K562 (cell line): Measurements from ENCODE around the gene FKBP2. TPM values are rescaled to one million over a fixed set of nuclear protein-coding genes. Genes with fewer than 3 reads are reported as not detected.
A peak's percentile ranks its signal among the peaks of the same experiment; 100 is the strongest.

Experiments
- ATAC-seq: fragments of 200-7000 bp; cut with Tn5 transposase; 3 replicates; pipeline ENCODE4 v1.9.1; 2020; ENCODE audit warnings: moderate library complexity
- BruUV-seq: library from RNA; stranded (reverse); fragments of 400-500 nt; replicated peaks from 2 replicates; lab custom pipeline; 2021; lab: Mats Ljungman, UMichigan
- CTCF ChIA-PET: fragments of 300-600 bp; formaldehyde crosslinking; extraction: SDS; loops from one replicate; lab custom pipeline; 2021; ENCODE audit warnings: low intra/inter-chr PET ratio; lab: Yijun Ruan, JAX
- POLR2A ChIA-PET: fragments of 300-600, 350-650 bp; sonication (Branson Sonifier 250); formaldehyde crosslinking; extraction: SDS; loops from one replicate; lab custom pipeline; 2021; ENCODE audit warnings: antibody characterized with exemption, inconsistent platforms; lab: Yijun Ruan, JAX
- DNase-seq, 4 experiments: peaks; one replicate each; pipeline versions ENCODE4 v3.0.0 to v3.0.0-alpha.2; 2011 to 2018; ENCODE audit warnings: low spot score in 3 of 4, mixed read lengths in 3 of 4; ENCODE audit errors: extremely low read depth in 1 of 4
- FAIRE-seq: peaks from 2 replicates; lab custom pipeline; 2011; peaks lifted over from hg19 to GRCh38; lab: Jason Lieb, UNC
- H2AFZ ChIP-seq: 2 replicates; pipeline ENCODE4 v1.6.0; 2011; ENCODE audit warnings: low read depth, low read length, control low read depth, inconsistent platforms
- H3K27ac ChIP-seq: fragments of 200-600 bp; 3 replicates; pipeline ENCODE4 v1.8.0; 2011; ENCODE audit warnings: low read depth, mild to moderate bottlenecking, control low read depth, inconsistent platforms, low read length, moderate library complexity, mixed read lengths; ENCODE audit errors: extremely low read depth
- H3K27me3 ChIP-seq, 2 experiments: fragments of 300-600 bp in 1 of 2; 2 replicates in 1 of 2; 3 replicates in 1 of 2; pipeline versions ENCODE4 v1.6.0 to v1.8.0; 2011; ENCODE audit warnings: inconsistent platforms in 2 of 2, low read length in 2 of 2, mild to moderate bottlenecking in 1 of 2, mixed read lengths in 1 of 2, moderate library complexity in 1 of 2; ENCODE audit not compliant: control insufficient read depth in 2 of 2, insufficient read depth in 2 of 2
- H3K36me3 ChIP-seq: fragments of 300-600 bp; 3 replicates; pipeline ENCODE4 v1.8.0; 2011; ENCODE audit warnings: mild to moderate bottlenecking, low read length, inconsistent platforms; ENCODE audit not compliant: control insufficient read depth, insufficient read depth
- H3K4me1 ChIP-seq, 2 experiments: fragments of 200-600 bp in 1 of 2; replicated peaks in 1 of 2; 2 replicates in 1 of 2; 3 replicates in 1 of 2; pipeline versions ENCODE4 v1.5.1 to v1.8.0; 2011; ENCODE audit warnings: inconsistent platforms in 2 of 2, low read length in 2 of 2, mild to moderate bottlenecking in 1 of 2, mixed read lengths in 1 of 2, moderate library complexity in 1 of 2; ENCODE audit not compliant: control insufficient read depth in 2 of 2, insufficient read depth in 2 of 2
- H3K4me2 ChIP-seq: 2 replicates; pipeline ENCODE4 v1.6.1; 2011; ENCODE audit warnings: low read length, control low read depth, inconsistent platforms, mixed read lengths; ENCODE audit not compliant: insufficient read depth
- H3K4me3 ChIP-seq: fragments of 200-600 bp; sonication (generic), shearing (Covaris generic); 2 replicates; pipeline ENCODE4 v1.5.1; 2016; ENCODE audit warnings: control low read depth, inconsistent platforms
- H3K79me2 ChIP-seq: fragments of 200-600 bp; 3 replicates; pipeline ENCODE4 v1.8.0; 2011; ENCODE audit warnings: low read length, inconsistent platforms; ENCODE audit not compliant: control insufficient read depth, insufficient read depth
- H3K9ac ChIP-seq, 2 experiments: 2 replicates each; pipeline versions ENCODE4 v1.6.0 to v1.6.1; 2011; ENCODE audit warnings: low read depth in 2 of 2, low read length in 2 of 2, control low read depth in 1 of 2, inconsistent platforms in 1 of 2, mild to moderate bottlenecking in 1 of 2, mixed read lengths in 1 of 2; ENCODE audit not compliant: insufficient read depth in 1 of 2
- H3K9me1 ChIP-seq: one replicate; pipeline ENCODE4 v1.6.0; 2011; ENCODE audit warnings: inconsistent platforms, mild to moderate bottlenecking, low read length, moderate library complexity; ENCODE audit not compliant: control insufficient read depth, insufficient read depth
- H3K9me3 ChIP-seq: replicated peaks from 2 replicates; pipeline ENCODE4 v1.5.1; 2011; ENCODE audit warnings: low read depth, low read length, inconsistent platforms; ENCODE audit not compliant: control insufficient read depth, insufficient read depth
- H4K20me1 ChIP-seq: replicated peaks from 2 replicates; pipeline ENCODE4 v1.6.1; 2011; ENCODE audit warnings: low read length, inconsistent platforms, mixed read lengths; ENCODE audit not compliant: control insufficient read depth, insufficient read depth
- CHD7 ChIP-seq: fragments of 200-600 bp; sonication (generic); IDR thresholded peaks from one replicate; pipeline ENCODE4 v1.6.1; 2012; ENCODE audit warnings: mild to moderate bottlenecking, low read depth, low read length, inconsistent platforms
- POLR2G ChIP-seq: fragments of 200-400 bp; formaldehyde crosslinking; IDR thresholded peaks from 2 replicates; pipeline ENCODE4 v1.6.1; 2017; ENCODE audit warnings: low read depth, mild to moderate bottlenecking, antibody characterized with exemption, low read length, moderate library complexity
- RBFOX2 ChIP-seq: fragments of 200-400 bp; formaldehyde crosslinking; IDR thresholded peaks from 2 replicates; pipeline ENCODE4 v1.6.1; 2017; ENCODE audit warnings: low read depth, mild to moderate bottlenecking, low read length, moderate library complexity
- ZNF277 ChIP-seq: fragments of 250-450 bp; sonication (Bioruptor Pico); IDR thresholded peaks from 2 replicates; pipeline ENCODE4 v1.8.0; 2022; ENCODE audit warnings: inconsistent platforms, mild to moderate bottlenecking, moderate library complexity, borderline replicate concordance
- WGBS: fragments of 100-300 bp; shearing (Covaris generic); methylation state at CpG from one replicate; pipeline ENCODE4 v1.1.6; 2016; ENCODE audit warnings: low coverage, mixed read lengths; ENCODE audit not compliant: insufficient coverage; ENCODE audit errors: missing lambda C conversion rate; 5-methylcytosine and 5-hydroxymethylcytosine counted together
- in situ Hi-C: fragments of 300-500 bp; cut with MboI; formaldehyde crosslinking; loops from 4 replicates; pipeline ENCODE4 v1.15.0; 2018; ENCODE audit warnings: inconsistent platforms, mixed read lengths
- intact Hi-C: fragments of 100-400 bp; cut with micrococcal nuclease; formaldehyde crosslinking; loops from 2 replicates; pipeline ENCODE4 v1.14.2; 2022
- polyA plus RNA-seq, 8 experiments: library from polyadenylated mRNA; depleted of rRNA in 4 of 8; stranded (reverse) in 5 of 8; unstranded in 3 of 8; fragments of >200 nt; fragmentation: Nextera tagmentation in 2 of 8; fragmentation: Illumina TruSeq in 1 of 8; extraction: Ambion mirVana in 2 of 8; extraction: Trizol in 1 of 8; gene quantifications; 2 replicates each; pipeline versions ENCODE4 v1.2.1 to v1.2.3, GENCODE V29; 2011 to 2014; ENCODE audit warnings: inconsistent platforms in 1 of 8, missing spikeins in 1 of 8
- total RNA-seq, 7 experiments: library from RNA; depleted of rRNA in 6 of 7; stranded (reverse); fragments of >200 nt in 6 of 7; fragmentation: Illumina TruSeq in 2 of 7; extraction: Trizol in 2 of 7; gene quantifications; 2 replicates each; pipeline versions ENCODE4 v1.2.1 to v1.2.3, GENCODE V29; 2011 to 2021; ENCODE audit warnings: low replicate concordance in 1 of 7

Gene FKBP2
- total and polyA plus RNA-seq, 9 of the 15 experiments (the other 6 are each of a cell fraction or from before 2014, with no cell fraction given) = 3.5 to 151 (median 58.1) TPM

- ChIA-PET CTCF (no interaction called here), POLR2A (interaction anchor here (0.6 to 7.8 kb wide), 3 partner anchors 14 to 39 kb away, joined by 3 to 77 read pairs (median 4); partner anchors contain the start of genes NUDT22 and TRPT1)
- H2AFZ ChIP-seq = no peak overlapping the region
- DNase-seq = no peak
- peaks cover 39% of the 10 kb centered on the region for H3K79me2 ChIP-seq
- intact Hi-C loops (no loop called here), in situ Hi-C loops (no loop called here)
- no peak overlapping the region for H3K27ac ChIP-seq
- TF ChIP-seq CHD7 (no peak), ZNF277 (CRISPR knock-in tag) (no peak), POLR2G (0 out of 2 replicates have a peak, but pooled peaks have one; percentile 11), RBFOX2 (0 out of 2 replicates have a peak, but pooled peaks have one; percentile 45)
- no peak for FAIRE-seq
- H3K9me1 ChIP-seq = peaks cover 8% of the 10 kb centered on the region
- H3K4me3 ChIP-seq = no peak overlapping the region
- no peak overlapping the region for H3K4me2 ChIP-seq
- no peaks in the 10 kb centered on the region for H3K27me3 ChIP-seq
- H3K4me1 ChIP-seq = peaks cover 11 to 41% of the 10 kb centered on the region in 2 experiments
- no peaks in the 10 kb centered on the region for H3K9me3 ChIP-seq
- 95% methylated on average over 16 of the region's 30 CpGs for WGBS
- peaks cover 84% of the 10 kb centered on the region; the same call in 2 of the 3 replicates for H3K36me3 ChIP-seq
- H4K20me1 ChIP-seq = no peaks in the 10 kb centered on the region
- ATAC-seq = no peak
- BruUV-seq = no TSS peak
- H3K9ac ChIP-seq = peak overlapping the region in 1 of 2 experiments; percentile 43; a peak in 1 of 4 replicates
These were observed 29.6 kb upstream of the FKBP2 start for GRCh38 chr11:64211181-64211872.
